MCF 10A (cell line): ENCODE results near the gene IQCM. TPM values are rescaled to one million over a fixed set of nuclear protein-coding genes. Genes with fewer than 3 reads are reported as not detected.

Experiments used
- BruUV-seq: library from RNA; stranded (reverse); fragments of 400-500 nt; replicated peaks from 2 replicates; lab custom pipeline; 2021; lab: Mats Ljungman, UMichigan
- CTCF ChIA-PET: fragments of 300-600 bp; sonication (Branson Sonifier 250); formaldehyde crosslinking; extraction: SDS; loops from one replicate; lab custom pipeline; 2021; ENCODE audit warnings: antibody characterized with exemption, inconsistent platforms; lab: Yijun Ruan, JAX
- POLR2A ChIA-PET: fragments of 300-600, 350-650 bp; sonication (Branson Sonifier 250); formaldehyde crosslinking; extraction: SDS; loops from one replicate; lab custom pipeline; 2020; ENCODE audit warnings: antibody characterized with exemption, inconsistent platforms; lab: Yijun Ruan, JAX
- DNase-seq: peaks from one replicate; pipeline ENCODE4 v3.0.0-alpha.2; 2018; ENCODE audit not compliant: unreplicated experiment
- H3K27ac Mint-ChIP-seq: one replicate; pipeline ENCODE4 v1.8.0; 2022; ENCODE audit warnings: mild to moderate bottlenecking, low read depth, mixed read lengths; ENCODE audit not compliant: unreplicated experiment
- H3K27me3 Mint-ChIP-seq: one replicate; pipeline ENCODE4 v1.8.0; 2022; ENCODE audit warnings: mixed read lengths; ENCODE audit not compliant: insufficient read depth, unreplicated experiment
- H3K36me3 Mint-ChIP-seq: one replicate; pipeline ENCODE4 v1.8.0; 2022; ENCODE audit warnings: mild to moderate bottlenecking, moderate library complexity, mixed read lengths; ENCODE audit not compliant: insufficient read depth, unreplicated experiment
- H3K4me1 Mint-ChIP-seq: one replicate; pipeline ENCODE4 v1.8.0; 2022; ENCODE audit warnings: mixed read lengths; ENCODE audit not compliant: insufficient read depth, unreplicated experiment
- H3K4me3 Mint-ChIP-seq: one replicate; pipeline ENCODE4 v1.8.0; 2022; ENCODE audit warnings: mild to moderate bottlenecking, moderate library complexity, mixed read lengths; ENCODE audit not compliant: unreplicated experiment
- H3K9me3 Mint-ChIP-seq: one replicate; pipeline ENCODE4 v1.8.0; 2022; ENCODE audit warnings: mixed read lengths; ENCODE audit not compliant: unreplicated experiment
- intact Hi-C: fragments of 100-400 bp; cut with micrococcal nuclease; formaldehyde crosslinking; loops from 2 replicates; pipeline ENCODE4 v1.14.1; 2022
- total RNA-seq: library from RNA; stranded (reverse); gene quantifications from 2 replicates; pipeline ENCODE4 v1.2.3, GENCODE V29; 2022
- TF ChIP-seq, protein P1 (sequence below): fragments of 200-600 bp; IDR thresholded peaks from one replicate; pipeline ENCODE4 v1.8.0; 2022; ENCODE audit warnings: antibody characterized with exemption, mild to moderate bottlenecking; ENCODE audit not compliant: unreplicated experiment

IQCM gene
- total RNA-seq, 1 experiment from 2014 or later: not detected

- ChIA-PET CTCF (no interaction called here), POLR2A (interaction anchor here (0.8 kb wide), 1 partner anchor 28 kb away, joined by 3 read pairs; no protein-coding TSS in a partner anchor)
- Mint-ChIP-seq H3K9me3 (no peaks in the 10 kb centered on the region), H3K27ac (no peak overlapping the region), H3K36me3 (no peaks in the 10 kb centered on the region), H3K4me3 (no peak overlapping the region), H3K4me1 (peaks cover 13% of the 10 kb centered on the region), H3K27me3 (no peaks in the 10 kb centered on the region)
- TF ChIP-seq, protein P1, sequence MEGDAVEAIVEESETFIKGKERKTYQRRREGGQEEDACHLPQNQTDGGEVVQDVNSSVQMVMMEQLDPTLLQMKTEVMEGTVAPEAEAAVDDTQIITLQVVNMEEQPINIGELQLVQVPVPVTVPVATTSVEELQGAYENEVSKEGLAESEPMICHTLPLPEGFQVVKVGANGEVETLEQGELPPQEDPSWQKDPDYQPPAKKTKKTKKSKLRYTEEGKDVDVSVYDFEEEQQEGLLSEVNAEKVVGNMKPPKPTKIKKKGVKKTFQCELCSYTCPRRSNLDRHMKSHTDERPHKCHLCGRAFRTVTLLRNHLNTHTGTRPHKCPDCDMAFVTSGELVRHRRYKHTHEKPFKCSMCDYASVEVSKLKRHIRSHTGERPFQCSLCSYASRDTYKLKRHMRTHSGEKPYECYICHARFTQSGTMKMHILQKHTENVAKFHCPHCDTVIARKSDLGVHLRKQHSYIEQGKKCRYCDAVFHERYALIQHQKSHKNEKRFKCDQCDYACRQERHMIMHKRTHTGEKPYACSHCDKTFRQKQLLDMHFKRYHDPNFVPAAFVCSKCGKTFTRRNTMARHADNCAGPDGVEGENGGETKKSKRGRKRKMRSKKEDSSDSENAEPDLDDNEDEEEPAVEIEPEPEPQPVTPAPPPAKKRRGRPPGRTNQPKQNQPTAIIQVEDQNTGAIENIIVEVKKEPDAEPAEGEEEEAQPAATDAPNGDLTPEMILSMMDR: no peak
- no peak for DNase-seq
- intact Hi-C loops: loop anchor here (2.0 to 10.0 kb wide), 2 partner anchors 27 to 187 kb away; no protein-coding TSS in a partner anchor
- BruUV-seq: no TSS peak
Observed at GRCh38 chr4:149707862-149708261, 107.8 kb downstream of the IQCM start.

GRCh38 chr4:149706942-149707341, 108.7 kb downstream of the IQCM start:
- Mint-ChIP-seq H3K4me1 (peaks cover 13% of the 10 kb centered on the region), H3K27ac (no peak overlapping the region), H3K27me3 (no peaks in the 10 kb centered on the region), H3K4me3 (no peak overlapping the region), H3K9me3 (no peaks in the 10 kb centered on the region), H3K36me3 (no peaks in the 10 kb centered on the region)
- TF ChIP-seq, protein P1: no peak
- intact Hi-C loops: loop anchor here (10.0 kb wide), 1 partner anchor 188 kb away; no protein-coding TSS in a partner anchor
- DNase-seq: no peak
- no TSS peak for BruUV-seq
- CTCF ChIA-PET: interaction anchor here (0.6 to 1.1 kb wide), 3 partner anchors 10 to 282 kb away, joined by 3 read pairs; no protein-coding TSS in a partner anchor
- POLR2A ChIA-PET: interaction anchor here (0.8 kb wide), 1 partner anchor 29 kb away, joined by 3 read pairs; no protein-coding TSS in a partner anchor

DNA sequence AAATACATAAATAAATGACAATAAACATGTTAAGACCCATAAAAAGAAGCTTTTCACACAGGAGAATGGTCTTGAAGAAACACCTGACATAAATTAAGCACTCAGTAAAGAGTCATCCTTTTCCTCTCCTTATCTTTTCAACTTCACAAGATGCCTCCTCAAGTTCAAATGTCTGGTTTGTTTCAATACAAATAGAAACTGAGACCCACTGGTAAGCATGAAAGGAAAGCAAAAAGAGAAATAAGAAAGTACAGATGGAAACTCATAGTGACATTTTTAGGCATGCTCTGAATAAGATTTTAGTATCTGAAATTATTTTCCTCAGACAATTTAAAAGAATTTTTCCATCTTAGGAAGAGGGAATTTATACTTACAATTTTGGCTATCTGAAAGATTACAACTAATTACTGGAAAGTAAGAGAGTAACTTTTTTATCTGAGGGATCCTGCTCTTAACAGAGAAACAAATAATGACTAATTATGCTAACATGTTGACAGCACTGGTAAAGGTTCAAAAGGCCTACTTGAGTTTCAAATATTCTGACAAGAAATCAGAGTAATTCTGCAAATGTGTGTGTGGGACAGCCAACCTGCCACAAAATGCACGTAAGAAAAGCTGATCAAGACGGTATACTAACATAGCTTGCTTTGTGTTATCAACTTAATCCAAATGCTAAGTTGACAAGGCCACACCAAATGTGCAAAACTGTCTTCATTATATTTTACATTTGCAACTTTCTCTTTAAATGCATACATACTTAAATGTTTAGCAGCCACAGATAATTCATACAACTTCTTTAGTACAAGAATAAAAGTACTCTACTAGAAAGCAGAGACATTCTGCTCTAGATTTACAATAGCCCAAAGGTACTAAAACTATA, 113.0 kb downstream of the IQCM start:
- H3K27me3 Mint-ChIP-seq: no peaks in the 10 kb centered on the region
- H3K36me3 Mint-ChIP-seq: no peaks in the 10 kb centered on the region
- H3K9me3 Mint-ChIP-seq: no peaks in the 10 kb centered on the region
- ChIA-PET CTCF (interaction anchor here (0.7 kb wide), 1 partner anchor 103 kb away, joined by 3 read pairs; no protein-coding TSS in a partner anchor), POLR2A (no interaction called here)
- no peaks in the 10 kb centered on the region for H3K4me1 Mint-ChIP-seq
- intact Hi-C loops: loop anchor here (10.0 kb wide), 1 partner anchor 192 kb away; no protein-coding TSS in a partner anchor
- H3K4me3 Mint-ChIP-seq: no peak overlapping the region
- no TSS peak for BruUV-seq
- TF ChIP-seq, protein P1: no peak
- no peak overlapping the region for H3K27ac Mint-ChIP-seq
- DNase-seq: no peak
